Nephron (organoid): ENCODE results near the gene ROCK2.
A peak's percentile ranks its signal among the peaks of the same experiment; 100 is the strongest.

ENCODE experiments used
- H3K27ac Mint-ChIP-seq, 3 experiments: 2 replicates each; pipeline ENCODE4 v1.8.0; 2020; ENCODE audit warnings: mixed read lengths in 3 of 3, mild to moderate bottlenecking in 2 of 3, moderate library complexity in 1 of 3
- H3K27me3 Mint-ChIP-seq: 2 replicates; pipeline ENCODE4 v1.8.0; 2021; ENCODE audit warnings: low read depth, mild to moderate bottlenecking, moderate library complexity, mixed read lengths
- H3K36me3 Mint-ChIP-seq: 2 replicates; pipeline ENCODE4 v1.8.0; 2020; ENCODE audit warnings: low read depth, mixed read lengths
- H3K4me1 Mint-ChIP-seq: 2 replicates; pipeline ENCODE4 v1.8.0; 2020; ENCODE audit warnings: mixed read lengths
- H3K4me3 Mint-ChIP-seq, 3 experiments: 2 replicates each; pipeline ENCODE4 v1.8.0; 2020; ENCODE audit warnings: mild to moderate bottlenecking in 3 of 3, mixed read lengths in 3 of 3, moderate library complexity in 2 of 3
- H3K9me3 Mint-ChIP-seq: 2 replicates; pipeline ENCODE4 v1.8.0; 2020; ENCODE audit warnings: mixed read lengths
- CTCF ChIP-seq, 3 experiments: fragments of 200-600 bp; sonication (generic); IDR thresholded peaks; one replicate each; pipeline ENCODE4 v1.5.0; 2021; ENCODE audit warnings: antibody characterized with exemption in 3 of 3; ENCODE audit not compliant: unreplicated experiment in 3 of 3

The ROCK2 gene

DNA sequence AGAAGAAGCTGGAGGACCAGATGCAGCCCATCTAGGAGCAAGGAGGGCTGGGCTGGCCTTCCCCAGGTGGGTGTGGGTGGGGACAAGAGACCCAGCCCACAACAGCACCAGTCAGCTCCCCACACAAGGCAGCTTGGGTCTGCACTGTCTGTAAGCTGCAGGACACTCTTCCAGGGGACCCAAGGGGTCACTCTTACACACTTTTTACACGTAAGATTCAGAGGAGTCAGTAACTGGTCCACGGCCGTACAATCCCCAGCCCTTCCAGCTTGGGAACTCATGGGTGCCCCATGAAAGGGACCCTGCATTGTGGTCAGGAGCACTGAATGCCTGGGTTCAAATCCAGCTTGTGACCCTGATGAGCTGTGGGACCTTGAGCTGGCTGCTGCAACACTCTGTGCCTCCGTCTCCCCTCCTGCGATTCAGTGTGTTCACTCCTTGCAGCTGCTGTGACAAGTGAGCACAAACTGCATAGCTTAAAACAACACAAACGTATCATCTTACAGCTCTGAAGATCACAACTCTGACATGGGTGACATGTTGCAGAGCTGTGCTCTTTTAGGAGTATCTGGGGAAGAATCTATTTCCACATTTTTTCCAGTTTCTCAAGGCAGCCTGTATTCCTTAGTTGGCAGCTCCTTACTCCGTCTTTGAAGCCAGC, 200.2 kb downstream of the ROCK2 start:
- Mint-ChIP-seq H3K36me3 (no peaks in the 10 kb centered on the region), H3K4me1 (peaks cover 7% of the 10 kb centered on the region), H3K27me3 (peaks cover 14% of the 10 kb centered on the region), H3K4me3 (no peak overlapping the region), H3K9me3 (peaks cover 3% of the 10 kb centered on the region), H3K27ac (no peak overlapping the region)
- no peak for TF ChIP-seq CTCF (IDR thresholded peaks at IDR 0.05; ENCODE audit: unreplicated experiment in 3 of 3)

- TF ChIP-seq CTCF (IDR thresholded peaks at IDR 0.05; ENCODE audit: unreplicated experiment in 3 of 3) = no peak
- peaks cover 3% of the 10 kb centered on the region for H3K9me3 Mint-ChIP-seq
- H3K36me3 Mint-ChIP-seq = no peaks in the 10 kb centered on the region
- H3K4me3 Mint-ChIP-seq = no peak overlapping the region
- H3K27ac Mint-ChIP-seq = no peak overlapping the region
- peaks cover 7% of the 10 kb centered on the region for H3K4me1 Mint-ChIP-seq
- H3K27me3 Mint-ChIP-seq = peaks cover 9% of the 10 kb centered on the region
Observed at GRCh38 chr2:11142987-11143386, 201.4 kb downstream of the ROCK2 start.

DNA sequence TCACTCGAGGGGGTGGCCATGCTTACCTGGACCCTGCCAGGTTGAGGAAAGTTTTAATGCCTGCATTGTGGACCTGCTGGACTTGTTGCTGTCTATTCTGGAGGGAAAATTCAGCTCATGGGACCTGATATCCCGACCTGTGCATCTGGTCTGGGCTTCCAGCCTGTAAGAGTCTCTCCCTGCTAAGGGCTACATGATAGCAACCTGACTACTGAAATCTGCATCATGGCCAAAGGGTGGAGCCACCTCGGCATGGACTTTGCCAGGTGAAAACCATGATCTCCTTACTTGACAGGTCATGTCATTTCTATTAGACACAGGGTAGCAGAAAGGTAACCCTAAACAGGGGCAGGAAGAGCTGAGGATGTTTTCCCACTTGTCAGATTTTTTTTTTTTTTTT, 202.1 kb downstream of the ROCK2 start:
- H3K27ac Mint-ChIP-seq = no peak overlapping the region
- H3K4me1 Mint-ChIP-seq = peaks cover 7% of the 10 kb centered on the region
- no peaks in the 10 kb centered on the region for H3K36me3 Mint-ChIP-seq
- H3K4me3 Mint-ChIP-seq = no peak overlapping the region
- TF ChIP-seq CTCF (IDR thresholded peaks at IDR 0.05; ENCODE audit: unreplicated experiment in 3 of 3) = no peak
- H3K9me3 Mint-ChIP-seq = peaks cover 3% of the 10 kb centered on the region
- H3K27me3 Mint-ChIP-seq = peaks cover 9% of the 10 kb centered on the region

DNA sequence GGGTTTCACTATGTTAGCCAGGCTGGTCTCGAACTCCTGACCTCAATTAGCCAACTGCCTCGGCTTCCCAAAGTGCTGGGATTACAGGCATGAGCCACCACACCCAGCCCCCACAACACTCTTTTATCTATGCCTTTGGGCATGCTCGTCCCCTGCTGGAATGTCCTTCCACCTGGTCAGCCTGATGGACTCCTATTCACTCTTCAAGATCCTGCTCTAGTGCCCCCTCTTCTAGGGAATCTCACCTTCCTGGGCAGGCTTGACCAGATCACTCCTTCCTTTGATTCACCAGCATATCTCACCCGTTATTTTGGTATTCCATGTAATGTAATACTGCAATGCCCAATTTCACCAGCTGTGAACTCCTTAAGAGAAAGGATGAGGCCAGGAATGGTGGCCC, 203.1 kb downstream of the ROCK2 start:
- H3K9me3 Mint-ChIP-seq = peaks cover 3% of the 10 kb centered on the region

GRCh38 chr2:11140492-11140891, 203.9 kb downstream of the ROCK2 start:
- no peak overlapping the region for H3K27ac Mint-ChIP-seq
- H3K36me3 Mint-ChIP-seq = no peaks in the 10 kb centered on the region
- no peak overlapping the region for H3K4me3 Mint-ChIP-seq
- H3K9me3 Mint-ChIP-seq = peaks cover 3% of the 10 kb centered on the region
- H3K27me3 Mint-ChIP-seq = peaks cover 12% of the 10 kb centered on the region
- H3K4me1 Mint-ChIP-seq = peaks cover 7% of the 10 kb centered on the region
- no peak for TF ChIP-seq CTCF (IDR thresholded peaks at IDR 0.05; ENCODE audit: unreplicated experiment in 3 of 3)

More for the DNA sequence above, 203.1 kb downstream of the ROCK2 start:
- no peaks in the 10 kb centered on the region for H3K36me3 Mint-ChIP-seq
- peaks cover 7% of the 10 kb centered on the region for H3K4me1 Mint-ChIP-seq
- no peak for TF ChIP-seq CTCF (IDR thresholded peaks at IDR 0.05; ENCODE audit: unreplicated experiment in 3 of 3)
- H3K4me3 Mint-ChIP-seq = no peak overlapping the region
- H3K27me3 Mint-ChIP-seq = peaks cover 10% of the 10 kb centered on the region
- no peak overlapping the region for H3K27ac Mint-ChIP-seq

GRCh38 chr2:11134349-11134748, 210.1 kb downstream of the ROCK2 start:
- Mint-ChIP-seq H3K27ac (peak overlapping the region in 1 of 3 experiments; percentile 10), H3K27me3 (peaks cover 6% of the 10 kb centered on the region), H3K4me3 (peak overlapping the region in 2 of 3 experiments; percentile 48 to 65), H3K9me3 (no peaks in the 10 kb centered on the region), H3K4me1 (peaks cover 29% of the 10 kb centered on the region), H3K36me3 (no peaks in the 10 kb centered on the region)
- no peak for TF ChIP-seq CTCF (IDR thresholded peaks at IDR 0.05; ENCODE audit: unreplicated experiment in 3 of 3)
